Activated CD8-positive, alpha-beta T cell treated with anti-CD3 and anti-CD28 coated beads for 36 hours (primary cell): ENCODE measurements around the gene DZIP3. TPM values are rescaled to one million over a fixed set of nuclear protein-coding genes. Genes with fewer than 3 reads are reported as not detected.

Experiments
- ATAC-seq: fragments of 200-7000 bp; cut with Tn5 transposase; one replicate; pipeline ENCODE4 v1.10.0; 2021; ENCODE audit warnings: mild to moderate bottlenecking, moderate library complexity
- CTCF ChIA-PET: fragments of 350-600 bp; sonication (Branson Sonifier 250); formaldehyde crosslinking; loops from one replicate; lab custom pipeline; 2021; ENCODE audit warnings: antibody characterized with exemption; lab: Charles Lee
- POLR2A ChIA-PET: fragments of 350-600 bp; sonication (Branson Sonifier 250); formaldehyde crosslinking; loops from one replicate; lab custom pipeline; 2021; ENCODE audit warnings: antibody characterized with exemption; lab: Charles Lee
- DNase-seq: peaks from one replicate; pipeline ENCODE4 v3.0.0-alpha.2; 2020
- H3K27ac Mint-ChIP-seq: one replicate; pipeline ENCODE4 v1.8.0; 2021; ENCODE audit warnings: mild to moderate bottlenecking, mixed read lengths
- H3K27me3 Mint-ChIP-seq: one replicate; pipeline ENCODE4 v1.8.0; 2021; ENCODE audit warnings: mixed read lengths
- H3K36me3 Mint-ChIP-seq: one replicate; pipeline ENCODE4 v1.8.0; 2021; ENCODE audit warnings: low read depth, mixed read lengths
- H3K4me1 Mint-ChIP-seq: one replicate; pipeline ENCODE4 v1.8.0; 2021; ENCODE audit warnings: low read depth, mixed read lengths
- H3K4me3 Mint-ChIP-seq: one replicate; pipeline ENCODE4 v1.8.0; 2021; ENCODE audit warnings: mild to moderate bottlenecking, moderate library complexity, mixed read lengths
- H3K9me3 Mint-ChIP-seq: one replicate; pipeline ENCODE4 v1.8.0; 2021; ENCODE audit warnings: mixed read lengths
- intact Hi-C: fragments of 100-400 bp; cut with micrococcal nuclease; formaldehyde crosslinking; loops from one replicate; pipeline ENCODE4 v1.10.0; 2022
- total RNA-seq, 2 experiments: library from RNA; stranded (reverse); gene quantifications; one replicate each; pipeline ENCODE4 v1.2.3, GENCODE V29; 2021
- TF ChIP-seq, protein P1 (sequence below): fragments of 200-600 bp; IDR thresholded peaks from one replicate; pipeline ENCODE4 v1.8.0; 2022; ENCODE audit warnings: antibody characterized with exemption, mild to moderate bottlenecking

DZIP3 gene
- total RNA-seq, 2 experiments from 2014 or later, result 18.5 to 21.8 TPM

DNA sequence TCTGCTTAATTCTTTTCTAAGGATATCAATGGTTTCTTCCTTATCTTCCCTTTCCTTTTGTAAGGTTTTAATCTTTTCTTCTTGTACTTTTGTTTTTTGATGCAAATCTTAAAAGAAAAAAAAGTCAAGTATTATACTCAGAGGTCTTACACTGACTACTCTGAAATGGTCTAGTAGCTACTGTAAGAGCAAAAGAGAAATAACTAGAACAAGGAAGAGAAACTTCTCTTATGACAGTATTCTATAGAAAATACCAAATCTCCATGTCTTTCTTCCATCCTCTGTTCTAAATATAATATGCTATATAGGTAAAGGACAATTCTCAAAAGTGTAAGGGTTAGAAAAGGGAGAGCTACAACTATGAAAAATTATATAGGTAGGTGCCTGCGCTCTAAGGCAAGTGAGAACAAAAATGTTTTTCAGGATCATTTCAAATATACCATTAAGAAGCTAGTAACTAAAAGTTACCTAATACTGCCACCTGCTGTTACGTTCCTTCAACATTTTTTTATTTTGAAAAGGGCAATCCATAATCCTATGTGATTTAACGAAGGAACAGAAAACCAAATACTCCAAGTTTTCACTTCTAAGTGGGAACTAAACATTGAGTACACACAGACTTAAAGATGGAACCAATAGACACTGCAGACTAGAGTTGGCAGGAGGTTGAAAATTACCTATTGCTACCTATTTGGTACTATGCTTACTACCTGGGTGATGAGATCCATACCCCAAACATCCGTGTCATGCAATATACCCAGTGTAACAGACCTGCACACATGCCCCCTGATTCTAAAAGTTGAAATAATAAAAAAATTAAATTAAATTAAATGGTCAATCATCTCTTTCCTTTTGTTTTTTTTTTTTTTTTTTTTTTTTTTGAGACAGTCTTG, 37.0 kb upstream of the DZIP3 start:
- peaks cover 39% of the 10 kb centered on the region for H3K36me3 Mint-ChIP-seq
- H3K9me3 Mint-ChIP-seq, result no peaks in the 10 kb centered on the region
- ChIA-PET POLR2A (no interaction called here), CTCF (interaction anchor here (0.6 to 3.3 kb wide), 23 partner anchors 9 to 363 kb away, joined by 3 to 19 read pairs (median 5); partner anchors contain the start of genes CIP2A and DZIP3)
- no peak overlapping the region for H3K4me3 Mint-ChIP-seq
- TF ChIP-seq, protein P1, sequence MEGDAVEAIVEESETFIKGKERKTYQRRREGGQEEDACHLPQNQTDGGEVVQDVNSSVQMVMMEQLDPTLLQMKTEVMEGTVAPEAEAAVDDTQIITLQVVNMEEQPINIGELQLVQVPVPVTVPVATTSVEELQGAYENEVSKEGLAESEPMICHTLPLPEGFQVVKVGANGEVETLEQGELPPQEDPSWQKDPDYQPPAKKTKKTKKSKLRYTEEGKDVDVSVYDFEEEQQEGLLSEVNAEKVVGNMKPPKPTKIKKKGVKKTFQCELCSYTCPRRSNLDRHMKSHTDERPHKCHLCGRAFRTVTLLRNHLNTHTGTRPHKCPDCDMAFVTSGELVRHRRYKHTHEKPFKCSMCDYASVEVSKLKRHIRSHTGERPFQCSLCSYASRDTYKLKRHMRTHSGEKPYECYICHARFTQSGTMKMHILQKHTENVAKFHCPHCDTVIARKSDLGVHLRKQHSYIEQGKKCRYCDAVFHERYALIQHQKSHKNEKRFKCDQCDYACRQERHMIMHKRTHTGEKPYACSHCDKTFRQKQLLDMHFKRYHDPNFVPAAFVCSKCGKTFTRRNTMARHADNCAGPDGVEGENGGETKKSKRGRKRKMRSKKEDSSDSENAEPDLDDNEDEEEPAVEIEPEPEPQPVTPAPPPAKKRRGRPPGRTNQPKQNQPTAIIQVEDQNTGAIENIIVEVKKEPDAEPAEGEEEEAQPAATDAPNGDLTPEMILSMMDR, result peak; percentile 57
- H3K27ac Mint-ChIP-seq, result no peak overlapping the region
- ATAC-seq (no peak), DNase-seq (no peak)
- intact Hi-C loops, result loop anchor here (5.0 kb wide), 1 partner anchor 65 kb away; no protein-coding TSS in a partner anchor
- no peaks in the 10 kb centered on the region for H3K27me3 Mint-ChIP-seq
- H3K4me1 Mint-ChIP-seq, result no peaks in the 10 kb centered on the region

DNA sequence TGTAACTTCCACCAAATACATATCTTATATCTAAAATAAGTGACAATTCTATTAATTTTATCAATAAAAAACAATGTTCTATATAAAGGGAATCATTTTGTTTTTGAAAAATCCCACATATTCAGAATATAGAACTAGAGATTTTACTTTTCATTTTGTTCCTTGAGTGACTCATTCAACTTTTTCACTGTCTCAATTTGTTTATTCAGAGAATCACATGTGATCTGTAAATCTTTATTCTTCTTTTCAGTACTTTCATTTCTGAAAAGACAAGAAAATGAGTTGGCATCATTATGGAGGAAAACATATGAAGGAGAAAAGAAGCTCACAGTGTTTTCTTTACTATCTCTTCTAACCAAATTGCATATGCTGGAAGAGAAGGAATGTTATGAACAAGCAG, 35.3 kb upstream of the DZIP3 start:
- H3K27me3 Mint-ChIP-seq, result no peaks in the 10 kb centered on the region
- H3K36me3 Mint-ChIP-seq, result peaks cover 40% of the 10 kb centered on the region
- TF ChIP-seq, protein P1, result no peak
- ATAC-seq (no peak), DNase-seq (no peak)
- intact Hi-C loops, result loop anchor here (5.0 kb wide), 1 partner anchor 67 kb away; no protein-coding TSS in a partner anchor
- CTCF ChIA-PET, result interaction anchor here (1.2 to 3.3 kb wide), 5 partner anchors 9 to 65 kb away, joined by 3 to 19 read pairs (median 4); no protein-coding TSS in a partner anchor
- H3K27ac Mint-ChIP-seq, result no peak overlapping the region
- POLR2A ChIA-PET, result interaction anchor here (1.3 kb wide), 1 partner anchor 35 kb away, joined by 4 read pairs; the partner anchor contains the start of gene CIP2A
- no peak overlapping the region for H3K4me3 Mint-ChIP-seq
- H3K4me1 Mint-ChIP-seq, result no peaks in the 10 kb centered on the region
- H3K9me3 Mint-ChIP-seq, result no peaks in the 10 kb centered on the region

DNA sequence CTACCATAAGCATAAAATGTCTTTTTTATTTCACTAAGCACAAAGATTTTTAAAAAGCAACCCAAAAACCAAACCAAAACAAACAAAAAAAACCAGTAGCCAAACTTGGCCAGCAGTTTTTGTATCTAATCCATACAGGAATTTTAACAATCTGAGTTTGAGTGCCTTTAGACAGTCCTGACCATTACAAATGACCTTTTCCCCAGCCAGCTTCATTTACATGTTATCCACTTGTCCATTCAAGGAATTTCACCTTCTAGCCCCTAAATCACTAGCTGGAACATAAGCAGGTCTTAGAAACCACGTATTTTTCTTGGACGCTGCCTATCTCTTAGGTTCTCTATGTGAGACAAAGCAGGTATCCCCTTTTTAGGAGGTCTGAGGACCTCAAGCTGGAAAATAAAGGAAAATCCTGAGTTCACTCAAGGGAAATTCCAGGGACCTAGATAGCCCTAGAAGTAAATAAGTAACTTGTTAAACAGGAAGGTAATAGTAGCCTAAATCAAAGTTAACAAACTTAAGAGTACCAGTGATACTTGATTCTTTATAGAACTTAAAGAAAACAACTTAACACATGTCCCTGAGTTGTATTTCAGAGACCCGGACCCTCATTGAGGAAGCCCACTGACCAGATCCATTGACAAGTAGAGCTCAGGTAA, 34.5 kb upstream of the DZIP3 start:
- no peak overlapping the region for H3K27ac Mint-ChIP-seq
- intact Hi-C loops, result loop anchor here (5.0 kb wide), 1 partner anchor 68 kb away; no protein-coding TSS in a partner anchor
- ATAC-seq, result no peak

DNA sequence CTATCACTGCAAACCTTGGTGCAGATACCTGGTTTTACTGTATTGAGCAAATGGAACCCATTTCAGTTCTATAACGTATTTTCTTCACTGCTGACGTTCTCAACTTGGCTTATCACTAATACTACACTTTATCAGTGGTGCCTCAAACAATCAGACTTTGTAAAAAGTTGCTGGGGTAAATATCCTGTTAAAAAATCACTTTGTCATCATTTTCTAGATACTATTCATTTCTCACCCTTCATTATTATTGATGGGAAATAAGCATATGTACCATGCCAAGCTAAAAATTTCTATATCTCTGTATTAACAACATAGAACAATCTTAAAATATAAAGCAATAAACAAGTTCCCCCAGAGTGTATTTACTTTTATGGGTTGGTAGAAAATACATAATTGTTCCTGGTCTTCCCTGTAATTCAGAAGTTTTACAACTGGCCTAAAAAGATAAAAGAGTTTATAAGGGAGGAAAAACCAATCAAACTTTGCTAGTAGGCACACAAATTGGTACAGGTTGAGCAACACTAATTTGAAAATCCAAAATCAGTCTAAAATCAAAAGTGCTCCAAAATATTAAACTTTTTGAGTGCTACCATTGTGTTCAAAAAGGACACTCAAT, 33.4 kb upstream of the DZIP3 start:
- POLR2A ChIA-PET, result interaction anchor here (0.7 kb wide), 1 partner anchor 240 kb away, joined by 3 read pairs; no protein-coding TSS in a partner anchor
- ATAC-seq, result no peak
- CTCF ChIA-PET, result interaction anchor here (1.7 kb wide), 2 partner anchors 12 to 22 kb away, joined by 4 read pairs; no protein-coding TSS in a partner anchor
- Mint-ChIP-seq H3K27me3 (no peaks in the 10 kb centered on the region), H3K36me3 (peaks cover 46% of the 10 kb centered on the region), H3K9me3 (no peaks in the 10 kb centered on the region), H3K4me1 (no peaks in the 10 kb centered on the region), H3K27ac (no peak overlapping the region), H3K4me3 (no peak overlapping the region)
- TF ChIP-seq, protein P1, result no peak
- no peak for DNase-seq
- intact Hi-C loops, result no loop called here

More for the DNA sequence above, 34.5 kb upstream of the DZIP3 start:
- no peaks in the 10 kb centered on the region for H3K4me1 Mint-ChIP-seq
- no peak overlapping the region for H3K4me3 Mint-ChIP-seq
- peaks cover 41% of the 10 kb centered on the region for H3K36me3 Mint-ChIP-seq
- TF ChIP-seq, protein P1, result no peak
- ChIA-PET CTCF (interaction anchor here (1.7 kb wide), 2 partner anchors 11 to 23 kb away, joined by 4 read pairs; no protein-coding TSS in a partner anchor), POLR2A (interaction anchor here (1.3 kb wide), 1 partner anchor 34 kb away, joined by 4 read pairs; the partner anchor contains the start of gene CIP2A)
- H3K9me3 Mint-ChIP-seq, result no peaks in the 10 kb centered on the region
- H3K27me3 Mint-ChIP-seq, result no peaks in the 10 kb centered on the region
- DNase-seq, result no peak
